Measurements from ENCODE around the gene PPP1R3G. TPM values are rescaled to one million over a fixed set of nuclear protein-coding genes. Genes with fewer than 3 reads are reported as not detected.

Gene PPP1R3G
- total RNA-seq, 4 donors from 2014 or later: 0.35 to 1.7 TPM; not detected in 2

DNA sequence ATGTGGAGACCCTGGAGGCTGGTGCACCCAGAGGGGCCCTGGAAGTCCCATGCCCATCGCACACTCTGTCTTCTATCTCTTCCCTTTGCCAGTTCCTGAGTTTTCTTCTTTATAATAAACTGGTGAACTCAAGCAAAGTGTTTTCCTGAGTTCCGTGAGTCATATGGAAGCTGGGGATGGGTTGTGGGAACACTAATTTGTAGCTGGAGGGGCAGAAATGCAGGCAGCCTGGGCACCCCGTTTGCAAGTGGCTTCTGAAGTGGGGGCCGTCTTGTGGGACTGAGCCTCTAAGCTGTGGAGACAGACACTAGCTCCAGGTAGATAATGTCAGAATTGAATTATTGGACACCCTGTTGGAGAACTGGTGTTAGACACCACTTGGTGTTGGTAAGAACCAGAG is 3.2 kb upstream of the PPP1R3G start:
- H3K36me3 ChIP-seq: no peaks in the 10 kb centered on the region
- no peak overlapping the region for H3K4me3 ChIP-seq
- peaks cover 0 to 16% (median 5%) of the 10 kb centered on the region in 4 donors for H3K4me1 ChIP-seq
- no peaks in the 10 kb centered on the region for H3K27me3 ChIP-seq
- no peaks in the 10 kb centered on the region for H3K9me3 ChIP-seq
- H3K27ac ChIP-seq: no peak overlapping the region
- DNase-seq: no peak
- TF ChIP-seq POLR2A (IDR thresholded peaks at IDR 0.05): no peak
- TF ChIP-seq, protein P1, sequence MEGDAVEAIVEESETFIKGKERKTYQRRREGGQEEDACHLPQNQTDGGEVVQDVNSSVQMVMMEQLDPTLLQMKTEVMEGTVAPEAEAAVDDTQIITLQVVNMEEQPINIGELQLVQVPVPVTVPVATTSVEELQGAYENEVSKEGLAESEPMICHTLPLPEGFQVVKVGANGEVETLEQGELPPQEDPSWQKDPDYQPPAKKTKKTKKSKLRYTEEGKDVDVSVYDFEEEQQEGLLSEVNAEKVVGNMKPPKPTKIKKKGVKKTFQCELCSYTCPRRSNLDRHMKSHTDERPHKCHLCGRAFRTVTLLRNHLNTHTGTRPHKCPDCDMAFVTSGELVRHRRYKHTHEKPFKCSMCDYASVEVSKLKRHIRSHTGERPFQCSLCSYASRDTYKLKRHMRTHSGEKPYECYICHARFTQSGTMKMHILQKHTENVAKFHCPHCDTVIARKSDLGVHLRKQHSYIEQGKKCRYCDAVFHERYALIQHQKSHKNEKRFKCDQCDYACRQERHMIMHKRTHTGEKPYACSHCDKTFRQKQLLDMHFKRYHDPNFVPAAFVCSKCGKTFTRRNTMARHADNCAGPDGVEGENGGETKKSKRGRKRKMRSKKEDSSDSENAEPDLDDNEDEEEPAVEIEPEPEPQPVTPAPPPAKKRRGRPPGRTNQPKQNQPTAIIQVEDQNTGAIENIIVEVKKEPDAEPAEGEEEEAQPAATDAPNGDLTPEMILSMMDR (IDR thresholded peaks at IDR 0.05): no peak

DNA sequence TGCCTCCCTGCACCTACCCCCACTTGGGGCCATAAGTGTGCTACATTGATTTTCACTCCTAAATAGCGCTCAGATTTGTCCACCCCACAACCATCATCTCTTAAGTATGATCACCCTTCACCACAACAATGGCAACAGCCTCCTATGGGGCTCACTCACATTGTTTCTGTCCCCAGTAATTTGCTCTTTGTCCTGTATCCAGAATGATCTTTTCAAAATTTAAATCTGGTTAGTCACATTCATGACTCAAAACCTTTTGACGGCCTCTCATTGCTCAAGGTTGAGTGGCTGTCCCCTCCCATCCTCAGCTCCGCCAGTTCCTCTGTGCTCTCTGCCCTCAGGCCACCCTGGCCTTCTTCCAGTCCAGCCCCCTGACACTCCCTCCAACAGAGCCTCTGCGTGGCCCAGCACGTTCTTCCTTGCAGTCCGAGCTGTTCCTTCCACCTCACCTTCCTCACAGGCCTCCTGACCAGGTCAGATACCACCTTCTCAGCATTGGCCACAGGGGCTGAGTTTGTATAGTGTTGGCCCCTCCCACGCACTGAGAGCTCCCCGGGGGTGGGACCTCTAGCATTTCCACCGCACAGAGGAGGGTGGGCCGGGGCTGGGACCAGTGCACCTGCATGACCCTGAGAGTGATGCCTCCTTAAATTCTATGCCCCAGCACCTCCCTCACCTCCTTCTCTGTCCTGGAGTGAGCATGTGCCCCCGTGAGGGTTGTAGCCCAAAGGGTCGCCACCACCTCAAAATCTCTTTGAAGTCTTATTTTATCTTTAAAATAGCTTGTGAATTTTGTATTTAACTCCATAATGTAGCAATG is 2.4 kb upstream of the PPP1R3G start:
- Histone ChIP-seq H3K4me1 (peaks cover 0 to 16% (median 5%) of the 10 kb centered on the region in 4 donors), H3K4me3 (no peak overlapping the region), H3K36me3 (no peaks in the 10 kb centered on the region), H3K27ac (no peak overlapping the region), H3K9me3 (no peaks in the 10 kb centered on the region), H3K27me3 (no peaks in the 10 kb centered on the region)
- DNase-seq: no peak
- TF ChIP-seq, protein P1 (IDR thresholded peaks at IDR 0.05): no peak
- no peak for TF ChIP-seq POLR2A (IDR thresholded peaks at IDR 0.05)

DNA sequence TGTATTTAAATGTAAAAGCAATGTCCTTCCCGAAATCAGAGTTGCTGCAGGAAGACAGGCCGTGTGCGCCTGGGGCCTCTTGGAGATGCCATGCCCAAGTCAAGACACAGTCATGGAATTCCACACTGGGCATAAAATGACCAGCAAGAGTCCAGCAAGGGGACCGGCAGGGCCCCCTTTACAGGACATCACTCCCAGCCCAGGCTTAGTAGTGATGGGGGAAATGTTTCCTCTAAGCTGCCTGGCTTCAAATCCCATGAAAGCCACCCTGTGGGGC is 1.9 kb upstream of the PPP1R3G start:
- no peaks in the 10 kb centered on the region for H3K27me3 ChIP-seq
- peaks cover 0 to 16% (median 5%) of the 10 kb centered on the region in 4 donors for H3K4me1 ChIP-seq
- TF ChIP-seq, protein P1 (IDR thresholded peaks at IDR 0.05): no peak
- no peak for TF ChIP-seq POLR2A (IDR thresholded peaks at IDR 0.05)
- no peaks in the 10 kb centered on the region for H3K9me3 ChIP-seq
- no peak overlapping the region for H3K27ac ChIP-seq
- DNase-seq: no peak
- H3K4me3 ChIP-seq: no peak overlapping the region
- no peaks in the 10 kb centered on the region for H3K36me3 ChIP-seq

DNA sequence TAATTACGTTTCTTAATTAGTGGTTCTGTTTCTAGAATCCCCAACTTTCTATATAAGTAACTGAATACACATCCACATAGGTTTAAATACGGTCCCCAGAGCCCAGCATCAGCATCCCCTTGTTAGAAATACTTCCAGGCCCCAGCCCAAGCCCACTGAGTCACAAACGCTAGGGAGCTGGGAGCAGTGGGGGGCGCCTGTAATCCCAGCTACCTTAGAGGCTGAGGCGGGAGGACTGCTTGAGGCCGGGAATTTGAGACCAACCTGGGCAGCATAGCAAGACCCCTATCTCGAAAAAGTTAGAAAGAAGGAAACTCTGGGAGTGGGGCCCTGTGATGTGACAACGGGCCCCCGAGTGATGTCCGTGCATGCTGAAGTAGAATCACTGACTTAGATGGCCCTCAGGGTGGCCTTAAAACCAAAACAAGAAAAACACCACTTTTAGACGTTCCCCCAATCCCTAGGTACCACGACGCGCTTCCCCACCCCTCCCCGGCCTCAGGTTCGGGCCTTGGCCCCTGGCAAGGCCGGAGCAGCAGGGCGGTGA is 1.3 kb upstream of the PPP1R3G start:
- no peaks in the 10 kb centered on the region for H3K27me3 ChIP-seq
- no peaks in the 10 kb centered on the region for H3K36me3 ChIP-seq
- no peak for DNase-seq
- peaks cover 0 to 16% (median 5%) of the 10 kb centered on the region in 4 donors for H3K4me1 ChIP-seq
- H3K4me3 ChIP-seq: peak overlapping the region; percentile 37 to 68 (median 56)
- no peak for TF ChIP-seq POLR2A (IDR thresholded peaks at IDR 0.05)
- TF ChIP-seq, protein P1 (IDR thresholded peaks at IDR 0.05): no peak
- H3K9me3 ChIP-seq: no peaks in the 10 kb centered on the region
- H3K27ac ChIP-seq: peak overlapping the region in 3 of 4 donors; percentile 65 to 71 (median 66)

DNA sequence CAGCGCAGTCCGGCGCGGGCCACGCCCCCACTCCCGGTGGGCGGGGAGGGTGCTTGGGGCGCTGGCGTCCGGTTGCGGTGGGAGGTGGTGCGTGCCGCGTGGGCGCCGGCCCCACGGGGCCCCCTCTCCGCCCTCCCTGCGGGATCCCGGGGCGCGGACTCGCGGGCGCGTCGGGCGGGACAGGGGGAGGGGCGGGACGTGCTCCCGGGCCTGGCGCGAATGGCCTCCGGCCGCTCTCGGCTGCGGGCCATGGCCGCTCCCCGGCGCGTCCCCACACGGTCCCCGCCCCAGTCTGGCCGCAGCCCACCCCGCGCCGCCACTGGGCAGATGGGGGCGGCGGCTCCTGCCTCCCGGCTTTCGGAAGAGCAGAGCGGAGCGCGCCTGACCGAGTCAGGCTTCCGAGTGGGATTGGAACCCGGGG is 771 bp upstream of the PPP1R3G start:
- H3K27me3 ChIP-seq: no peaks in the 10 kb centered on the region
- no peak for TF ChIP-seq POLR2A (IDR thresholded peaks at IDR 0.05)
- TF ChIP-seq, protein P1 (IDR thresholded peaks at IDR 0.05): no peak
- no peaks in the 10 kb centered on the region for H3K9me3 ChIP-seq
- DNase-seq: no peak
- peaks cover 0 to 16% (median 5%) of the 10 kb centered on the region in 4 donors for H3K4me1 ChIP-seq
- peak overlapping the region; percentile 32 to 71 (median 66) for H3K27ac ChIP-seq
- H3K36me3 ChIP-seq: no peaks in the 10 kb centered on the region
- H3K4me3 ChIP-seq: peak overlapping the region; percentile 37 to 68 (median 56)
